IMR-90 (cell line): ENCODE data around the gene CDKL5. TPM values are rescaled to one million over a fixed set of nuclear protein-coding genes. Genes with fewer than 3 reads are reported as not detected.

Source experiments
- ATAC-seq: fragments of 200-7000 bp; cut with Tn5 transposase; 2 replicates; pipeline ENCODE4 v1.9.1; 2020; ENCODE audit warnings: low read depth, mild to moderate bottlenecking, moderate library complexity
- BruUV-seq: library from RNA; stranded (reverse); fragments of 400-500 nt; replicated peaks from 2 replicates; lab custom pipeline; 2021; lab: Mats Ljungman, UMichigan
- CTCF ChIA-PET: fragments of 300-600 bp; formaldehyde crosslinking; extraction: SDS; loops from one replicate; lab custom pipeline; 2021; ENCODE audit warnings: antibody characterized with exemption; lab: Yijun Ruan, JAX
- POLR2A ChIA-PET: fragments of 300-600 bp; sonication (Branson Sonifier 250); formaldehyde crosslinking; loops from one replicate; lab custom pipeline; 2022; ENCODE audit warnings: antibody characterized with exemption; ENCODE audit not compliant: unreplicated experiment; lab: Charles Lee
- DNase-seq: peaks from one replicate; pipeline ENCODE4 v3.0.0; 2013
- H2AFZ ChIP-seq: replicated peaks from 2 replicates; pipeline ENCODE3; 2013; ENCODE audit warnings: low read length, mild to moderate bottlenecking; ENCODE audit not compliant: poor library complexity
- H2AK5ac ChIP-seq: 2 replicates; pipeline ENCODE4 v1.6.1; 2013; ENCODE audit warnings: low read depth, low read length, inconsistent platforms
- H2AK9ac ChIP-seq: replicated peaks from 2 replicates; pipeline ENCODE3; 2013; ENCODE audit warnings: mild to moderate bottlenecking, low read depth, low read length, moderate library complexity; ENCODE audit not compliant: poor library complexity
- H2BK120ac ChIP-seq: 2 replicates; pipeline ENCODE4 v1.6.1; 2013; ENCODE audit warnings: low read depth, low read length, inconsistent platforms
- H2BK15ac ChIP-seq: 3 replicates; pipeline ENCODE4 v1.6.1; 2013; ENCODE audit warnings: low read depth, low read length, inconsistent platforms
- H2BK20ac ChIP-seq: 2 replicates; pipeline ENCODE4 v1.6.1; 2013; ENCODE audit warnings: low read depth, mild to moderate bottlenecking, inconsistent platforms, low read length, moderate library complexity
- H2BK5ac ChIP-seq: 2 replicates; pipeline ENCODE4 v1.6.1; 2013; ENCODE audit warnings: mild to moderate bottlenecking, low read depth, low read length, inconsistent platforms; ENCODE audit not compliant: poor library complexity, severe bottlenecking
- H3K14ac ChIP-seq: replicated peaks from 2 replicates; pipeline ENCODE4 v1.6.1; 2013; ENCODE audit warnings: low read depth, low read length, inconsistent platforms
- H3K18ac ChIP-seq: 2 replicates; pipeline ENCODE4 v1.6.1; 2013; ENCODE audit warnings: low read depth, low read length, control low read depth
- H3K23ac ChIP-seq: 2 replicates; pipeline ENCODE4 v1.6.1; 2013; ENCODE audit warnings: low read depth, low read length, inconsistent platforms
- H3K27ac ChIP-seq: 2 replicates; pipeline ENCODE4 v1.5.1; 2013; ENCODE audit warnings: mild to moderate bottlenecking, control low read depth, low read length; ENCODE audit not compliant: insufficient read depth
- H3K27me3 ChIP-seq: 2 replicates; pipeline ENCODE4 v1.6.1; 2013; ENCODE audit warnings: low read length; ENCODE audit not compliant: control insufficient read depth, insufficient read depth
- H3K36me3 ChIP-seq: 2 replicates; pipeline ENCODE4 v1.6.1; 2013; ENCODE audit warnings: low read length, mixed read lengths; ENCODE audit not compliant: control insufficient read depth, insufficient read depth
- H3K4ac ChIP-seq: 2 replicates; pipeline ENCODE4 v1.6.1; 2013; ENCODE audit warnings: low read depth, low read length, inconsistent platforms
- H3K4me1 ChIP-seq: 2 replicates; pipeline ENCODE4 v1.6.1; 2013; ENCODE audit warnings: low read length, mixed read lengths; ENCODE audit not compliant: control insufficient read depth, insufficient read depth
- H3K4me2 ChIP-seq: 2 replicates; pipeline ENCODE4 v1.6.1; 2013; ENCODE audit warnings: low read depth, mild to moderate bottlenecking, control low read depth, low read length, moderate library complexity
- H3K4me3 ChIP-seq: 2 replicates; pipeline ENCODE4 v1.5.1; 2013; ENCODE audit warnings: low read depth, mild to moderate bottlenecking, control low read depth, low read length, moderate library complexity; ENCODE audit not compliant: insufficient read depth
- H3K56ac ChIP-seq: 2 replicates; pipeline ENCODE4 v1.6.1; 2013; ENCODE audit warnings: low read length, inconsistent platforms; ENCODE audit not compliant: insufficient read depth; ENCODE audit errors: extremely low read depth
- H3K79me1 ChIP-seq, 2 experiments: 2 replicates each; pipeline ENCODE4 v1.6.1; 2013; ENCODE audit warnings: low read length in 2 of 2, inconsistent platforms in 1 of 2, low read depth in 1 of 2
- H3K9ac ChIP-seq: 2 replicates; pipeline ENCODE4 v1.6.1; 2013; ENCODE audit warnings: low read depth, low read length, control low read depth
- H3K9me1 ChIP-seq: 2 replicates; pipeline ENCODE4 v1.6.1; 2013; ENCODE audit warnings: low read length, inconsistent platforms; ENCODE audit not compliant: insufficient read depth
- H3K9me3 ChIP-seq: 2 replicates; pipeline ENCODE4 v1.6.1; 2013; ENCODE audit warnings: low read length; ENCODE audit not compliant: control insufficient read depth, insufficient read depth
- H4K20me1 ChIP-seq: 2 replicates; pipeline ENCODE4 v1.6.1; 2013; ENCODE audit warnings: low read length, inconsistent platforms; ENCODE audit not compliant: insufficient read depth
- H4K5ac ChIP-seq: 2 replicates; pipeline ENCODE4 v1.6.1; 2013; ENCODE audit warnings: mild to moderate bottlenecking, low read depth, low read length, control low read depth
- H4K8ac ChIP-seq, 2 experiments: 2 replicates each; pipeline ENCODE4 v1.6.1; 2013; ENCODE audit warnings: low read depth in 2 of 2, low read length in 2 of 2, control low read depth in 1 of 2, inconsistent platforms in 1 of 2
- H4K91ac ChIP-seq: 2 replicates; pipeline ENCODE4 v1.6.1; 2013; ENCODE audit warnings: low read depth, low read length, inconsistent platforms; ENCODE audit not compliant: insufficient read depth
- MAFK ChIP-seq: IDR thresholded peaks from 2 replicates; pipeline ENCODE4 v1.6.1; 2012; ENCODE audit warnings: low read depth, low read length, improper control_type of control experiment
- WGBS, 2 experiments: methylation state at CpG; one replicate each; pipeline versions ENCODE4 v1.1.5 to v1.1.7; 2013; ENCODE audit warnings: missing lambda C conversion rate in 2 of 2; ENCODE audit not compliant: insufficient read length in 1 of 2; ENCODE audit errors: extremely low coverage in 2 of 2; 5-methylcytosine and 5-hydroxymethylcytosine counted together
- dilution Hi-C: fragments of 300-500 bp; cut with HindIII; formaldehyde crosslinking; loops from one replicate; pipeline ENCODE4 v1.14.3; 2018; ENCODE audit warnings: low sequenced_read_pairs; ENCODE audit not compliant: unreplicated experiment
- in situ Hi-C: fragments of 300-500 bp; cut with MboI; formaldehyde crosslinking; loops from 3 replicates; pipeline ENCODE4 v1.14.3; 2019; ENCODE audit warnings: low sequenced_read_pairs, inconsistent platforms, mixed read lengths
- intact Hi-C: fragments of 100-400 bp; cut with micrococcal nuclease; formaldehyde crosslinking; loops from 2 replicates; pipeline ENCODE4 v1.10.0; 2022
- polyA plus RNA-seq, 3 experiments: library from polyadenylated mRNA; depleted of rRNA; stranded (reverse); fragments of >200 nt; gene quantifications; 2 replicates each; pipeline ENCODE4 v1.2.3, GENCODE V29; 2012; ENCODE audit warnings: low replicate concordance in 1 of 3
- total RNA-seq: library from RNA; depleted of rRNA; stranded (reverse); fragments of >200 nt; gene quantifications from 2 replicates; pipeline ENCODE4 v1.2.3, GENCODE V29; 2012

CDKL5 gene
- total and polyA plus RNA-seq, 2 of the 4 experiments (the other 2 are of a cell fraction), result 3.5 to 9.7 TPM

DNA sequence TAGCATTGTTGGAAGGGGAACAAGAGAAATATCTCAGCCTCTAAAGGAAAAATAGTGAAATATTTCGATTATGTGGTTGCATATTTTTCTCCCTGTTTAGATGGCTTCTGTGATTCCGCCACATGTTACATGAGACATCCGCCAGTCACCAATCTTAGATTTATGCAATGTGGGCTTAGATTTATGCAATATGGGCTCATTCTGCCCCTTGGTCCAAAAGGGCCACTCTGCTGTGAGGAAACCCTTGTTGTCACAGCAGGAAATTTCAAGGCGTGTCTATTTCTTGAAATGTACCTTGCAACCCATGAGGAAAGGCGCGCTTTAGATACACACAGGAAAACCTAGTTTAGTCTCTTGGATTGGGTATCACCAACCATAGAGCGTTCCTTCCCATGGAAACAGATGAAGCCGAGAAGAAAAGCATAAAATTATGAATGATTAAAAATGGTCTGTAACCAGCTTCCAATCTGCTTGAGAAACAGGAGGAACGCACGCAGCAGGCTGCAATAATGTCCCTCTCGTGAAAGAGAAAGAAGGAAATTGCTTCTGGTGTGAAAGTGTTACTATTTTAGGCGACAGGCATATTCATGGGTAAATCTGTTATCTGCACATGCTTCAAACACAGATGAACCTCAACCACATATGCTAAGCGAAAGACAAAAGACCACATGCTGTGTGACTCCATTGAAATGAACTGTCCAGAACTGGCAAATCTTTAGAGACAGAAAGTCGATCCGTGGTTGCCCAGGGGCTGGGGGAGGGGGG is 242.8 kb downstream of the CDKL5 start:
- ChIA-PET POLR2A (no interaction called here), CTCF (no interaction called here)
- H3K27me3 ChIP-seq, result no peaks in the 10 kb centered on the region
- no peak overlapping the region for H3K18ac ChIP-seq
- no peak overlapping the region for H3K56ac ChIP-seq
- no peak overlapping the region for H2BK5ac ChIP-seq
- H2BK20ac ChIP-seq, result no peak overlapping the region
- DNase-seq (no peak), ATAC-seq (no peak)
- H3K9me1 ChIP-seq, result no peaks in the 10 kb centered on the region
- H2AFZ ChIP-seq, result no peak overlapping the region
- H2AK9ac ChIP-seq, result no peak overlapping the region
- H3K4me2 ChIP-seq, result no peak overlapping the region
- H3K23ac ChIP-seq, result no peak overlapping the region
- intact Hi-C loops, result no loop called here
- H3K4me3 ChIP-seq, result no peak overlapping the region
- no peak overlapping the region for H2AK5ac ChIP-seq
- H3K4me1 ChIP-seq, result no peaks in the 10 kb centered on the region
- H2BK15ac ChIP-seq, result no peak overlapping the region
- WGBS, 2 experiments, result 65% methylated on average over 7 of the region's 15 CpGs; no CpG with 5 or more reads in 1 of the 2 experiments
- H4K91ac ChIP-seq, result no peak overlapping the region
- H3K9ac ChIP-seq, result no peak overlapping the region
- no peaks in the 10 kb centered on the region for H3K36me3 ChIP-seq
- TF ChIP-seq MAFK, result no peak
- no peak overlapping the region for H3K27ac ChIP-seq
- no peak overlapping the region for H4K8ac ChIP-seq
- no peak overlapping the region for H4K5ac ChIP-seq
- H4K20me1 ChIP-seq, result no peaks in the 10 kb centered on the region
- no peaks in the 10 kb centered on the region for H3K79me1 ChIP-seq
- no peaks in the 10 kb centered on the region for H3K9me3 ChIP-seq
- H2BK120ac ChIP-seq, result no peak overlapping the region
- dilution Hi-C loops, result no loop called here
- H3K14ac ChIP-seq, result no peak overlapping the region
- no TSS peak for BruUV-seq
- in situ Hi-C loops, result no loop called here
- H3K4ac ChIP-seq, result no peak overlapping the region
